CD14-positive monocyte (primary cell): ENCODE data around the gene DOK5. TPM values are rescaled to one million over a fixed set of nuclear protein-coding genes. Genes with fewer than 3 reads are reported as not detected.

Experiments
- DNase-seq, 3 donors: peaks; one replicate each; pipeline ENCODE4 v3.0.0-alpha.2; 2011 to 2022
- H2AFZ ChIP-seq: 2 replicates; pipeline ENCODE4 v1.6.0; 2012; ENCODE audit warnings: mild to moderate bottlenecking, low read depth, low read length, inconsistent platforms; ENCODE audit not compliant: insufficient read depth, poor library complexity, severe bottlenecking
- H3K27ac ChIP-seq, 2 donors: 1 replicate in 1 of 2; 2 replicates in 1 of 2; pipeline ENCODE4 v1.5.1; 2012 to 2013; ENCODE audit warnings: low read length in 2 of 2, control low read depth in 1 of 2, inconsistent platforms in 1 of 2, low read depth in 1 of 2, mild to moderate bottlenecking in 1 of 2
- H3K27me3 ChIP-seq, 2 donors: one replicate each; pipeline versions ENCODE4 v1.6.0 to v1.6.1; 2011 to 2013; ENCODE audit warnings: low read length in 2 of 2; ENCODE audit not compliant: control insufficient read depth in 2 of 2, insufficient read depth in 2 of 2
- H3K36me3 ChIP-seq, 2 donors: replicated peaks in 1 of 2; 1 replicate in 1 of 2; 2 replicates in 1 of 2; pipeline versions ENCODE4 v1.5.1 to v1.6.1; 2012 to 2013; ENCODE audit warnings: low read length in 2 of 2, control low read depth in 1 of 2, inconsistent platforms in 1 of 2, mild to moderate bottlenecking in 1 of 2; ENCODE audit not compliant: insufficient read depth in 2 of 2, control insufficient read depth in 1 of 2
- H3K4me1 ChIP-seq, 2 donors: 1 replicate in 1 of 2; 2 replicates in 1 of 2; pipeline versions ENCODE4 v1.5.1 to v1.6.1; 2012 to 2013; ENCODE audit warnings: low read length in 2 of 2, control low read depth in 1 of 2, inconsistent platforms in 1 of 2, mild to moderate bottlenecking in 1 of 2, moderate library complexity in 1 of 2; ENCODE audit not compliant: insufficient read depth in 2 of 2, control insufficient read depth in 1 of 2
- H3K4me2 ChIP-seq: replicated peaks from 2 replicates; pipeline ENCODE3; 2012; ENCODE audit warnings: low read length, moderate library complexity, mild to moderate bottlenecking; ENCODE audit not compliant: poor library complexity, severe bottlenecking; ENCODE audit errors: extremely low read depth
- H3K4me3 ChIP-seq, 3 experiments: fragments of 200-600 bp in 1 of 3; sonication (generic) in 1 of 3; replicated peaks in 1 of 3; 1 replicate in 2 of 3; 2 replicates in 1 of 3; pipeline ENCODE4 v1.5.1; 2011 to 2013; ENCODE audit warnings: low read length in 3 of 3, mild to moderate bottlenecking in 3 of 3, control low read depth in 2 of 3, low read depth in 2 of 3, inconsistent platforms in 1 of 3, moderate library complexity in 1 of 3
- H3K79me2 ChIP-seq: 2 replicates; pipeline ENCODE4 v1.6.0; 2012; ENCODE audit warnings: mild to moderate bottlenecking, control low read depth, inconsistent platforms, low read length, moderate library complexity; ENCODE audit not compliant: insufficient read depth
- H3K9ac ChIP-seq: 2 replicates; pipeline ENCODE4 v1.6.0; 2017; ENCODE audit warnings: low read length, mild to moderate bottlenecking; ENCODE audit not compliant: insufficient read depth, poor library complexity, severe bottlenecking
- H3K9me3 ChIP-seq, 2 donors: replicated peaks in 1 of 2; 1 replicate in 1 of 2; 2 replicates in 1 of 2; pipeline versions ENCODE4 v1.5.1 to v1.6.1; 2012 to 2013; ENCODE audit warnings: low read length in 2 of 2, control low read depth in 1 of 2; ENCODE audit not compliant: control insufficient read depth in 1 of 2, insufficient read depth in 1 of 2
- H4K20me1 ChIP-seq: 2 replicates; pipeline ENCODE4 v1.6.0; 2012; ENCODE audit warnings: mild to moderate bottlenecking, low read length, control low read depth, moderate library complexity; ENCODE audit not compliant: insufficient read depth
- H3K27ac Mint-ChIP-seq, 7 donors: one replicate each; pipeline ENCODE4 v1.8.0; 2020; ENCODE audit warnings: mild to moderate bottlenecking in 7 of 7, mixed read lengths in 7 of 7, moderate library complexity in 6 of 7, inconsistent platforms in 2 of 7
- H3K27me3 Mint-ChIP-seq, 3 donors: one replicate each; pipeline ENCODE4 v1.8.0; 2021 to 2022; ENCODE audit warnings: low read depth in 3 of 3, mild to moderate bottlenecking in 3 of 3, mixed read lengths in 3 of 3, moderate library complexity in 3 of 3, inconsistent platforms in 1 of 3
- H3K36me3 Mint-ChIP-seq, 2 donors: one replicate each; pipeline ENCODE4 v1.8.0; 2020; ENCODE audit warnings: mixed read lengths in 2 of 2, inconsistent platforms in 1 of 2, mild to moderate bottlenecking in 1 of 2
- H3K4me1 Mint-ChIP-seq: one replicate; pipeline ENCODE4 v1.8.0; 2020; ENCODE audit warnings: mild to moderate bottlenecking, mixed read lengths
- H3K4me3 Mint-ChIP-seq, 2 donors: one replicate each; pipeline ENCODE4 v1.8.0; 2020; ENCODE audit warnings: mild to moderate bottlenecking in 2 of 2, mixed read lengths in 2 of 2, moderate library complexity in 1 of 2
- H3K9me3 Mint-ChIP-seq, 7 donors: one replicate each; pipeline ENCODE4 v1.8.0; 2020 to 2022; ENCODE audit warnings: mixed read lengths in 7 of 7, mild to moderate bottlenecking in 6 of 7, moderate library complexity in 6 of 7, inconsistent platforms in 2 of 7
- WGBS: methylation state at CpG from one replicate; pipeline ENCODE4 v1.1.5; 2013; ENCODE audit warnings: missing lambda C conversion rate; ENCODE audit not compliant: insufficient coverage; 5-methylcytosine and 5-hydroxymethylcytosine counted together
- intact Hi-C, 2 donors: fragments of 100-400 bp; cut with micrococcal nuclease; formaldehyde crosslinking; loops; one replicate each; pipeline versions ENCODE4 v1.15.0 to v1.15.1; 2023
- polyA plus RNA-seq, 3 donors: library from polyadenylated mRNA; depleted of rRNA in 1 of 3; unstranded in 2 of 3; stranded (reverse) in 1 of 3; fragments of 300-500 nt in 2 of 3; fragments of >200 nt in 1 of 3; fragmentation: Illumina TruSeq in 2 of 3; gene quantifications; 1 replicate in 2 of 3; 2 replicates in 1 of 3; pipeline ENCODE4 v1.2.3, GENCODE V29; 2012 to 2021
- TF ChIP-seq, protein P1 (sequence below): fragments of 200-600 bp; IDR thresholded peaks from one replicate; pipeline ENCODE4 v1.8.0; 2022; ENCODE audit warnings: antibody characterized with exemption, mild to moderate bottlenecking

Gene DOK5
- polyA plus RNA-seq, 3 donors: not detected

DNA sequence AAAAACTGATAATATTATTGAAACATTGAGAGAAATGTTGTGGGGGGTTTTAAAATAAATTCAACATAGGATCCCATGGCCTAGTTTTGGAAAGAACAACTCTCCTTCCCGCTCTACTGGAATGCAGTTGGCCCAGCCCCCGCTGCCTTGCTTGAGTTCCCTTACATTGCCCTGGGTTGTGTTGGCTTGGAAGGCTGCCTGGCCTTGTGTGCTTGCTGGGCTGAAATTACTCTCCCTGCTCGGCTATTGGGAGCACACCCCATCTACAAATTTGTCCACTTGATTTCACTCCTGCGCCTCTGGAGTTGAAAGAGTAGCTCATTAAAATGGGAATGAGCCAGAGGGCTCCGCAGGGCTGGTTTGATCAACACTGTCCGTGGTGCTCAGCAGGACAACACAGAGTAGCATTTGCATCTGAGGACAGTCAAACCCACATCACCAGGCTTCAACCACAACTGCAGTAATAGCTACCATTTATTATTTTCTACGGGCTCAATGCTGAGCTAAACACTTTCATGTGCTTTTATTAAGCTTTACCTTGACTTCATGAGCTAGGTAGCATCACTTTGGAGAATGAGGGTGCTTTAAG is 35.2 kb downstream of the DOK5 start:
- Histone ChIP-seq H3K79me2 (no peaks in the 10 kb centered on the region), H3K27me3 (no peaks in the 10 kb centered on the region), H3K4me3 (no peak overlapping the region), H3K9ac (no peak overlapping the region), H3K36me3 (no peaks in the 10 kb centered on the region), H3K27ac (no peak overlapping the region), H3K9me3 (no peaks in the 10 kb centered on the region), H4K20me1 (no peaks in the 10 kb centered on the region), H2AFZ (no peak overlapping the region), H3K4me1 (no peaks in the 10 kb centered on the region), H3K4me2 (no peak overlapping the region)
- Mint-ChIP-seq H3K27me3 (peaks cover 0 to 6% (median 0%) of the 10 kb centered on the region in 3 donors), H3K27ac (no peak overlapping the region), H3K36me3 (no peaks in the 10 kb centered on the region), H3K9me3 (peaks cover 0 to 7% (median 0%) of the 10 kb centered on the region in 7 donors), H3K4me1 (no peaks in the 10 kb centered on the region), H3K4me3 (no peak overlapping the region)
- TF ChIP-seq, protein P1, sequence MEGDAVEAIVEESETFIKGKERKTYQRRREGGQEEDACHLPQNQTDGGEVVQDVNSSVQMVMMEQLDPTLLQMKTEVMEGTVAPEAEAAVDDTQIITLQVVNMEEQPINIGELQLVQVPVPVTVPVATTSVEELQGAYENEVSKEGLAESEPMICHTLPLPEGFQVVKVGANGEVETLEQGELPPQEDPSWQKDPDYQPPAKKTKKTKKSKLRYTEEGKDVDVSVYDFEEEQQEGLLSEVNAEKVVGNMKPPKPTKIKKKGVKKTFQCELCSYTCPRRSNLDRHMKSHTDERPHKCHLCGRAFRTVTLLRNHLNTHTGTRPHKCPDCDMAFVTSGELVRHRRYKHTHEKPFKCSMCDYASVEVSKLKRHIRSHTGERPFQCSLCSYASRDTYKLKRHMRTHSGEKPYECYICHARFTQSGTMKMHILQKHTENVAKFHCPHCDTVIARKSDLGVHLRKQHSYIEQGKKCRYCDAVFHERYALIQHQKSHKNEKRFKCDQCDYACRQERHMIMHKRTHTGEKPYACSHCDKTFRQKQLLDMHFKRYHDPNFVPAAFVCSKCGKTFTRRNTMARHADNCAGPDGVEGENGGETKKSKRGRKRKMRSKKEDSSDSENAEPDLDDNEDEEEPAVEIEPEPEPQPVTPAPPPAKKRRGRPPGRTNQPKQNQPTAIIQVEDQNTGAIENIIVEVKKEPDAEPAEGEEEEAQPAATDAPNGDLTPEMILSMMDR: no peak
- 100% methylated on average over 1 of the region's 7 CpGs for WGBS
- intact Hi-C loops: no loop called here
- DNase-seq: no peak

DNA sequence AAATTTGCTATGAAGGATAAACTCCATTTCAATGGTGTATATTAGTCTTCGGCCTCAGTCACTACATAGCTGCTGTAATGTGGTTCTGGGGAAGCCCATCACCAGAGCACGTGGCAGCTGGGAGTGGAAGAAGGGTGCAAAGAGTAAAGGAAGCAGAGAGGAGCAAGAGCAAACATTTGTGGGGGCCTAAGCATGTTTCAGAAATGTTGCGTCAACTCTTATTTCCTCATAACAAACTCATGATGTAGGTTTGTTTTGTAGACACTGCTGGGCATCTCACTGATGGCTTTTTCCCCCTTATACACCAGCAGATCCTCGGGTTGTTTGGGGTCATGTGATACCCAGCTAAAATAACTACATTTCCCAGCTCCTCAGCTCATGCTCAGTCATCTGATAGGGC is 37.3 kb downstream of the DOK5 start:
- Histone ChIP-seq H4K20me1 (no peaks in the 10 kb centered on the region), H3K79me2 (no peaks in the 10 kb centered on the region), H3K9ac (no peak overlapping the region), H3K9me3 (no peaks in the 10 kb centered on the region), H3K4me3 (no peak overlapping the region), H3K4me2 (no peak overlapping the region), H3K27me3 (no peaks in the 10 kb centered on the region), H3K27ac (no peak overlapping the region), H3K4me1 (no peaks in the 10 kb centered on the region), H3K36me3 (no peaks in the 10 kb centered on the region), H2AFZ (no peak overlapping the region)
- Mint-ChIP-seq H3K9me3 (peaks cover 0 to 5% (median 0%) of the 10 kb centered on the region in 7 donors), H3K4me3 (no peak overlapping the region), H3K27me3 (peaks cover 0 to 2% (median 0%) of the 10 kb centered on the region in 3 donors), H3K36me3 (no peaks in the 10 kb centered on the region), H3K27ac (no peak overlapping the region), H3K4me1 (no peaks in the 10 kb centered on the region)
- TF ChIP-seq, protein P1: no peak
- 100% methylated on average over 1 of the region's 4 CpGs for WGBS
- intact Hi-C loops: no loop called here
- no peak for DNase-seq
